Stimulated activated CD8-positive, alpha-beta memory T cell treated with anti-CD3 and anti-CD28 coated beads, Interleukin-7, amount 100 ng/mL, for 1 hour (primary cell): Measurements from ENCODE around the gene DNMT3A.
"Not testable (repeated sequence)": the region's sequence is repeated elsewhere in the genome, so short reads cannot be mapped to it uniquely, and the experiment has no call there.

Experiments
- DNase-seq, 2 donors: peaks; one replicate each; pipeline ENCODE4 v3.0.0-alpha.2; 2020; ENCODE audit warnings: low read depth in 2 of 2

Gene DNMT3A

DNA sequence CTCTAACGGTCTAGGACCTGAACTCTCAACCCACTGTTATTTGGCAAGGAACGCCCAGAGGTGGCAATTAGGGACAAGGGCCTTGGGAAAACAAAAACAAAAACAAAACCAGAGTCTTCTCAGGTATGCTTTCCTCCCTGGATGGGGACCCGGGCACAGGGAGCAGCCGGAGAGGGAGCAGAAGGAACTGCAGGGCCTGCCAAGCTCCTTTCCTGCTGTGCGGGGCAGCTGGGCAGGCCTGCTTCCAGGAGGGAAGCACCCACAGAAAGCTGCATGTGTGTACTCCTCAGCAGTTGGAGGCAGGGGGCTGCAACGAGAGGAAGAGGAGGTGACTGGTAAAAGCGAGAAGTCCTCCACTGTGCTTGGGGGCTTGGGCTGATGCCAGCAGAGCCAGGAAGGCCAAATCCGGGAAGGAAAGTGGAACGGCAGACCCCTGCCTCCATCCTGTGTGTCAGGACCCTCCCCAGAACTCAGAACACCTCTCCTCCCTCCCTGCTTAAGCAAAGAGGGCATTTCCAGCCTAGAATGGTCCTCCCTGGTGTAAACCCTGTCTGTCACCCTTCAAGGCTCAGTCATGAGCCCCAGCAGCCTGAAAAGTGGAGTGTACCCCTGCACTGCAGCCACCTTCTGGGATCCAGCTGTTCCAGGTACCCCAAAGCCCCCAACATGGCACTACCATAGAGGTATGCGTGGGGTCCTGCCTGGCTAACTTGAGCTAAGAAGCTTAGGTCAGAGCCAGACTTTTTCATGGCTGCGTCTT is 56.3 kb downstream of the DNMT3A start:
- DNase-seq: no peak

DNA sequence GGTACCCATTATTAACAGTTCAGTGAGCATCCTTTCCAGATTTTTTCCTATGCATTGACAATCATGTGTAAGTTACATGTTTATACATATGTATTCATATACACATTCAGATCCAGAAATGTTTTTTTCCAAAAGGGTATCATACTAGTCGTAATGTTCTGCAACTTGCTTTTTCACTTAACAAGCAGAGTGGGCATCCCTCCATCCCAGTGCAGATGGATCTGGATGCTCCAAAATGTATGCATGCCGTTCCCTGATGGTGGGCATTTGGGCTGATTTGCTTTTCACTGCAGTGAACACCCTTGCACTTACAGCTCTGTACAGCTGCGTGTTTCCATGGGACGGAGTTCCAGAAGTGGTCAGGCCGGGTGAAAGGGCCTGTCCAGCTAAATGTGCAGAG is 57.0 kb downstream of the DNMT3A start:
- DNase-seq: no peak

DNA sequence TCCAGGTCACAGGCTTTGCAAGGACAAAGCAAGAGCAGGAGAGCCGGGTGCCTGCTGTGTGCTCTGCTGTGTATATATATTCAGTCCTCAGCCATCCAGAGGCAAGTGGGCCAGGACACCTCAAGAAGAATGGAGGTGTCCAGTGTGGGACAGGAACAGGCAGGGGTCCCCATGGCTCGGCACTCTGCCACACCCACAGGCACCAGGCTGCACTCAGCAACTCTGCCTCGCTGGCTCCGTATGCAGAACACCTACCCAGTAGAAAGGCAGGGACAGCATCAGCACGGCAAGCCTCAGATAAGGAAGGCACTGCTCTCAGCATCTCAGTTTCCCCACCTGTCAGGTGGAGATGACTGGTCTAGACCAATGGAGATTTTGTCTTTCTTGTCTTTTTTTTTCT is 57.8 kb downstream of the DNMT3A start:
- DNase-seq: no peak

DNA sequence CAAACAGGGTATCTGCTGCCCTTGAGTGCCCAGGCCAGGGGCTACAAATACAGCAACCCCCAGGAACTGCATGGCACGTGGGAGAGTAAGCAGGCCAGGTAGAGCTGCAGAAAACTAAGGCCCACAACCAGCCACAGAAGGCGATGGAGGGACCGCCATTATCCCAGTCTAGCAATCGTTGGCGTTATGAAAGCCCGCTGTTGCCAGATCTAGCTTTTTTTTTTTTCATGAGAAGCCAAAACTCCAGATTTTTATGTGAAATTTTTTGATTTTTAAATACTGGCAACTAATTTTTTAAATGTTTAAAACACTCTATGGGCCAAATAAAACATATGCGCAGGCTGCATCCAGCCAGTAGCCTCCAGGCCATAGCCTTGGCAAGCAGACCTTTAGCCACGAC is 59.8 kb downstream of the DNMT3A start:
- DNase-seq: no peak

DNA sequence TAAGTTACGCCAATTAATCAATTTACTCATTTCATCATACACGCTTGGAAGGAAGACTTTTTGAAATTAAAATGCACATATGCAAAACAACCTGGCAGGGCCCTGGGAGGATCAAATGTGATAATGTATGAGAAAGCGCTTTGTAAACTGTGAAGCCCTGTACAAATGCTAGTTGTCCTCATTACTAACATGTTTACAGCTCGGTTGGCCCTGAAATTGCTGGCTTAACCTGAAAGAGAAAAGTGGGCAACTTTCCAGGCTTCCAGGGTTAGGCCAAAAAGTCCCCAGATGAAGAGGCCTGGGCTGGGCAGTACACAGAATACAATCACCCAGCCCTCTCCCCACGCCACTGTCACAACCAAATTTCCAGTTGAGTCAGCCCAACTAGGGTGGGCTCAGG is 60.2 kb downstream of the DNMT3A start:
- DNase-seq: no peak

DNA sequence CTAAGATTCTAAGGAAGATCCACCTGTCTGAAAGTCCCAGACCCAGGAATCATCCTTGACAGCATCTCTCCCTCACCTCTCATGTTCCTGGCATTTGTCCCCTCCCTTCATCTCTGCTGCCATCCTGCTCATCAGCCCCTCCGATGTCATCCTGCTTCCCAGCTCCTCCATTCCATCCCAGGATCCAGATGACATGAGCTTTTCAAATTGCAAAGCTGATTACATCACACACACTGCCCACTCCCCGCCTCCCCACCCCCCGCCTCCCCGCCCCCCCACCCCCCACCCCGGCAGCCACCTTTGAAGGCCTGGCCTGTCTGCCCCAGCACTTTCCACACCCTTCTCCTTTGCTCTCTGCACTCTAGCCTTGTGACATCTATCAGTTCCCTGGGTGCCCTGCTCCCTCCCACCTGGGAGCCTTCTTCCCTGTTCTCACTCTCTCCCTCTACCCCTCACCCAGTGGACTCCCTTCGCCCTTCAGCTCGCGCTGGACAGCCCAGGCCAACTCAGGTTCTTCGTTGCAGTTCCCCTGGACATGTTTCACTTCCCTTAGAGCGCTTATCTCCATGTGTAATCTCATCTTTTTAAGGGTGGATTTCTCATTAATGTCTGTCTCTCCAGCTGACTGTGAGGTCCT is 61.6 kb downstream of the DNMT3A start:
- DNase-seq: no peak

DNA sequence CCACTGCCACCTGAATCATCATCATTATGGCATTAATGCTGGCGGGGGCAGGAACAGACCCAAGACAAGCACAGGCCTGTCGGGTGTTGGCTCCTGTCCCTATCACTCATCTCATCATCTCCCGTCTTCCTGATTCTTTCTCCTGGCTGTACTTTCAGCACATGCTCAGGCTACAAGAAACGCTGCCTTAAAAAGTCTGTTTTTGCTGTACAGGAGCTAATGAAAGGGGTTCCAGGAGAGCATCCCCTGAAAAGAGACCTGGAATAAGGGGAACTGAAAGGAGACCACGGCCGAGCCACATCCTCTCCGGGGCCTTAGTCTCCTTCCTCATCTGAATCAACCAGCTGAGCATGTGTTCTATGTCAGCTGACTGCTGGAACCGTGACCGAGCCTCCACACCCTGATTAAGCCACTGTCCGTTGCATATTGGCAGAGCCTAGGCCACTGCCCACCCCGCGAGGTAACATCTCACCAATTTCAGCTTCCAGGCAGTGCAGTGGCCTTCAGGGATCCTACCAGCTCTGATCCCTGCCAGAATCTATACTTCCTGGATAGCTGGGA is 62.6 kb downstream of the DNMT3A start:
- DNase-seq: no peak

DNA sequence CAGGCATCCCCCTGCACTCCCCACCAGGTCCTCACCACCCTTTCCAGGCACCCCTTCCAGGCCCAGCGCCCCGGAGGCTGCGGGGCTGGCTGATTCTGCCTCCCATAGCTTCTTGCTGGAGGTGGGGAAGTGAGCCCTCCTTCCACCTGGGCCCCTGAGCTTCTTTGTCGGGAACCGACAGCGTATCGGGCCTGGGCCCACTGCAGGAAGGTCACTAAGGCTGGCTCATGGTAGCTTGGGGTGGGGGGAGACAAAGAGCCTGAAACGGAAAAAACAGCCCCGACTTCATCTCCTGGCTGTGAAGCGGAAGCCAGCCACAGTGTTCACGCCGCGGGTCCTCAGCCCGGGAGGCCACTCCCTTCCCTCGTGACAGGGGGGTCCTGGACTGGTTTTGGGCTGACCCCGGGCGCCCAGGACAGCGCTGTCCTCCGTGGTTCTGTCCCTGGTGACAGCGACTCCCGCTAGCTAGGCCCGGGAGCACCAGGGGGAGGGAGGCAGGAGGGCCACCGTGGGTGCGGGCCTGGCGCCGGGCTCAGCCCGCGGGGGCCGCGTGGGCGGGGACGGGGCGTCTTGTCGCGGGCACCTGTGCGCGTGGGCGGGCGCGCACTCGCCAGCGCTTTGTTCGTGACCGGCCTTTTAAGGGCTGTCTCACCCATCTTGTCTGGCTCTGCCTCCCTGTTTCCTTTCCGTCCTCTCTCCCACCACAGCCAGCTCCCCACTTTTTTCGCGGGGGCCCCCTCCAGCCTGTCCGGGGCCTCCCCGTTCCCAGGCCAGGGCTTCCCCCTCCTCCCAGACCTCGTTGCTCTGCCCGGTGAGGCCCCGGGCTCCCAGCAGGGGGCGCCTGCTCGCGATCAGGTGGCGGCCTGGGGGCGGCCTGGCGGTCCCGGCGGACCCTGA is 64.9 kb downstream of the DNMT3A start:
- peak; percentile 49 to 57 for DNase-seq

DNA sequence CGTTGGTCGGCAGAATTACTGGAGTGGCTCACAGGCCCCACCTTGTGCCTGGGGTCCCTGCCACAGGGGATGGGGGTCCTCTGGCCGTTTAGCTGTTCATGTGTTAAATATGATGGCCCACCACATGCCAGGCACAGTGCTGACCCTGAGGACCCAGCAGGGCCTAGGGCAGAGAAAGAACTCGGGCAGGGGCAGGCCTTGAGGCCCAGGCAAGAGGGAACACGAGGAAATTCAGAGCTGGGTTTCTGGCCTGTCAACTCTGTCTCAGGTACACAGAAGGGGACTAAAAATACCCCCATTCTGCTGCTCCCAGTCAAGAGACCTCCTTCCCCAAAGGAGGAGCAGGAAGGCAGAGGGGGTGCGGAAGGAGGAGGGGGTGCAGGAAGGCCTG is 66.2 kb downstream of the DNMT3A start:
- no peak for DNase-seq

DNA sequence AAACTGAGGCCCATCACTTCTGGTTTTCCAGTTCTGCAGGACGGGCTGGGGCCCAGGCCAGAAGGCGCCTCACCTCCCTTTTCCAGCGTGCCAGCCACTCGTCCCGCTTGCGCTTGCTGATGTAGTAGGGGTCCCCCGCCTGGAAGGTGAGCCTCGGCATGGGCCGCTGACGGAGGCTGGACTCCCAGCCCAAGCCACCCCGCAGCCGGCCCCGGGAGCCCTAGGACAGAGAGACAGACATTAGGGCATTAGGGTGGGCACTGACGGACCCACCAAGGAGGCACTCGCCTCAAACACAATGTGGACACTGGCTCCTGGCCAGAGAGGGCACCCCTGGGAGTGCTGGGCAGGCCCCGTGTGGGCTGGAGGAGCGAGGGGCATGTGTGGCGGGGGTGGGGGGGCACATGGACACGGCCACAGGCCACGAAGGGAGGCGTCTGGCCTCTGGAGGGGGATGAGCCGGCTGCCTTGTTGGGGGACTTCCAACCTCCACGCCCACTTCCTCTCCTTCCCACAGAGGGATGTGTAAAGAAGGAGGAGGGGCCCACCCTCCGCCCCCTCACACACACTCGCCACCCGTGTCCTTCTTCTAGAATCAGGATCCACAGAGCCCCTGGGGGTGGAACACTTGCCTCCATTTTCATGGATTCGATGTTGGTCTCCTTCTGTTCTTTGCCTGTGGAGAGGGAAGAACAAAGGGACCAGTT is 66.7 kb downstream of the DNMT3A start:
- peak in 1 of 2 donors; percentile 41 for DNase-seq

DNA sequence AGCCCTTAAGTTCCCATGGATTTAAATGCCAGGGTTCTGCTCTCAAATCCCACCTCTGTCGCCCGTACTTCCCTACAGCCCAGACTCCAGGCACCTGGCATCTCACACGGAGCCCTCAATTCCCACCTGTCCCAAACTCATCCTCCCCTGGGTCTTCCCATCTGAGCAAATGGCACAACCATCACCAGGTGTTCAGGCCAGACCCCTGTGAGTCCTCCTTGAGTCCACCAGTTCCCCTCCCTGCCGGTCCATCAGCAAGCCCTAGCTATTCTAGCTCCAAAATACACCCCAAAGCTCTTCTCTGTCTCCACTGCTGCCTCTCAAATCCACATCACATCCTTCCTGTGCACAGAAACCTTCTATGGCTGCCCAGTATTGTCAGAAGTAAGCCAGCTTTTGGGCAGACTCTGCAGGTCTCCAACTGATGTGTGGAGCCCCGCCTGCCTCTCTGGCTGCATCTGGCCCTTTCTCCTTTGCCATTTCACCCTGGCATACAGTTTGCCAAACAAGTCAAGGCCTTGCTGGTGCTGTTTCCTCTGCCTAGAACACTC is 67.7 kb downstream of the DNMT3A start:
- DNase-seq: no peak

DNA sequence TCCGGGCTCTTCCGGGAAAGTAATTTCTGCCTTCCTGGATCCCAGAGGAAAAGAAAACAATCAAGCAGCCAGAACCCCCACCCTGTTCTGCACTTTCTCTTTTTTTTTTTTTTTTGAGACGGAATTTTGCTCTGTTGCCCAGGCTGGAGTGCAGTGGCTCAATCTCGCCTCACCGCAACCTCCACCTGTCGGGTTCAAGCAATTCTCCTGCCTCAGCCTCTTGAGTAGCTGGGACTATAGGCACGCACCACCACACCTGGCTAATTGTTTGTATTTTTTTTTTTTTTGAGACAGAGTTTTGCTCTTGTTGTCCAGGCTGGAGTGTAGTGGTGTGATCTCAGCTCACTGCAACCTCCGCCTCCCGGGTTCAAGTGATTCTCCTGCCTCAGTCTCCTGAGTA is 69.0 kb downstream of the DNMT3A start:
- not testable (repeated sequence) for DNase-seq

DNA sequence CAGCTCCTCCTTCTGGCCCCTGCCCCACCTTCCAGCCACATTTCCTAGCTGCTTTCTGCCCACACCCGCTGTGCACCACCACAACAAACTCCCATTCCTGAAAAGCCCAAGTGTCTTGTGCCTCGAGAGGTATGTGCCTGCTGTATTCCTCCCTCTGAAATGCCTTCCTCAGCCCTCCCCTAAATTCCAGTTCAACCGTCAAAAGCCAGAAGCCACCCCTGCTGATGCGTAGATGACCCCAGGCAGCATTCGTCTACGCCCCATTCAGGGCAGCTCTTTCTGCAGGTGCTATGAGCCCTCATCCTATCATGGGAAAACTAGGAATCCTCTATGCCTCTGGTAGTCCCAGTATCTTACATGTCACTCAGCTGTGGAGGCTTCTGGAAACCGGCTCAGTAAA is 71.7 kb downstream of the DNMT3A start:
- no peak for DNase-seq

DNA sequence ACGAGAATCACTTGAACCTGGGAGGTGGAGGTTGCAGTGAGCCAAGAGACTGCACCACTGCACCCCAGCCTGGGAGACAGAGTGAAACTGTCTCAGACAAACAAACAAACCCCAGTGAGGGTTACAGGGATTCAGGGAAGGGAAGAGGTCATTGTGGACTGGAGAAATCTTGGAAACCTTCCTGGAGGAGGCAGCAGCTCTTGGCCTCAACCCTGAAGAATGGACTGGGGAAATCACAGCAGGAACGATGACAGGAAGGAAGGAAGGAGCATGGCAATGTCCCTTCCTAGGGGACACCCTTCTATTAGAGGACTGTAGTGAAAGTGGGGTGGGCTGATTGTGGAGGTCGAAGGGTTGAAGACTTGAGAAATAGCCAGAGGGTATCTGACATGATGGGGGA is 72.5 kb downstream of the DNMT3A start:
- no peak for DNase-seq

DNA sequence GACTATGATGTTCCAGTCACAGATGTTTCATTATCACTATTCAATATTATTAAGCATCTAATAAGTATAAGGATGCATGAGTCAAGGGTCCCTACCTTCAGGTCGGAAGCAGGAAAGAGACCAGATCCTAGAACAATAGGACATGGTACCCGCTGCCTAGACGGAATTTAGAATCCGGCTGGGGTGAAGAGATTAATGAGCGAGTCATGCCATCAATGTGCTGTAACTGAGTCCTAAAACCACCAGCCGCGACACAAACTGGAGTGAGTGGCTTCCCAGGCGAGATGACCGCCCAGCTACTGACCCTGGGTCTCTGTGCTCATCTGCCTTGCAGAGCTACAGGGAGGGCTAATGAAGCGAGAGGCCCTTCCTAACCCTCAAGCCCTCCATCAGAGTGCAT is 73.6 kb downstream of the DNMT3A start:
- no peak for DNase-seq

DNA sequence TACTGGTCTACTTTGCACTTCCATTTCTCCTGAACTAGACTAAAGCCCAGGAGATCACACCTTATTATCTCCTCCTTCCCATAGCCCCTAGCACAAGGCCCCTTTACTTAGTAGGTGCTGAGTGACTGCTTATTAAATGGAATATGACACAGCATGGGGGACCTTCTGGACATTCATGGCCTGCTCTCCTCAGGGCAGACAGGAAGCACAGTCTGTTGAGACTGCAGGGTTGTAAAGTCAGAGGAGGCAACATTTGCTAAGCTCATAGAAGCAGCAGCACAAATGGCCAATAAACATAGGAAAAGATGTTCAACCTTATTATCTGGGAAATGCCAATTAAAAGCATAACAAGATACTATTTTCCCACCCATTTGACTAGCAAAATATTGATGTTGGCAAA is 75.3 kb downstream of the DNMT3A start:
- DNase-seq: no peak

DNA sequence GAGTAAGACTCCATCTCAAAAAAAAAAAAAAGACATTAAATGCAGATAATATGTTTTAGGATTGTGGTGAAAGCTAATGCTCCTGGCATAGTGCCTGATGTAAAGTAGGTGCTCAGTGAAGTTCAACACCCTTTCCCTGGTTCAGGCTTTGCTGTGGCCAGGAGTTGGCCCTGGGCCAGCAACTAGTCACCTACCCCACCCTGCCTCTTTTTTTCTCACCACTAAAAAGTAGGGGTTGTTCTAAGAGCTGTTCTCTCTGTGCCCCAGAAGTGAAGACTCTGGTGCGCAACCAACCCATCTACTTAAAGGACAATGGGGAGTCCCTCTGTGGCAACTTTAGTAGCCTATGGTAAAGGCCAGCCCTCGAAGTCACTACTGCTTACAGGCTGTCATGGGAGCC is 75.9 kb downstream of the DNMT3A start:
- no peak for DNase-seq

DNA sequence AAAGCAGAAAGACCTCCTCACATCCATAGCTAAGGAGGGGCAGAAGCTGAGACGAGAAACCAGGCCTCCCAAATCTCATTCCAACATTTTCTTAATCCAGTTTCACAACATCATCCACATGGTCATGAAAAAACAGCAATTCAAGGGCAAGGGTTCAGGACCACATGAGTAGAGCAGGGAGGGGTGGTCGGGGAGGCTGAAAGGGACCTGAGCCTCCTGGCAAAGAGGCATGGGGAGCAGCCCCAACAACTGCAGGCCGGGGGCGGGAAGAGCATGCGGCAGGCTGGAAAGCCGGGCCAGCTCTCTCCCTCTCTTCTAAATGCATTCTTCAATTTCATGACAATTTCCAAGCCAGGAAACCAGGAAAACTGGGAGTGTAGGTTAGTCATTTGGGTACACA is 76.7 kb downstream of the DNMT3A start:
- DNase-seq: no peak

DNA sequence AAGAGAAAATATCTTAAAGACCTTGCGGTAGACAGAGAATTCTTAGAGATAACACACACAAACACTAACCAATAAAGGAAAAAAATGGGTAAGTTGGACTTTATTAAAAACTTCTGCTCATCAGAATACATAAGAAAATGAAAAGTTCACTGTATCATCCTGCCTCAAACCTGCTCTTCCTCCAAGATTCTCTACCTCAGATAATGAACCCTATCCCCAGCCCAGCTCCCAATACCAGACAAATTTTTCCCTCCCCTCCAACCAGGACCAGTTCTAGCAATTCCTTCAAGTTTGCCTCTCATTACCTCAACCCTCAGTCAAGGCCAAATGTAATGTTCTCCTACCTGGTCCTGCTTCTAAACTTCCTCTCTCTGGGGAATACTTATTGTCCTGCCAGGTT is 79.4 kb downstream of the DNMT3A start:
- DNase-seq: no peak

DNA sequence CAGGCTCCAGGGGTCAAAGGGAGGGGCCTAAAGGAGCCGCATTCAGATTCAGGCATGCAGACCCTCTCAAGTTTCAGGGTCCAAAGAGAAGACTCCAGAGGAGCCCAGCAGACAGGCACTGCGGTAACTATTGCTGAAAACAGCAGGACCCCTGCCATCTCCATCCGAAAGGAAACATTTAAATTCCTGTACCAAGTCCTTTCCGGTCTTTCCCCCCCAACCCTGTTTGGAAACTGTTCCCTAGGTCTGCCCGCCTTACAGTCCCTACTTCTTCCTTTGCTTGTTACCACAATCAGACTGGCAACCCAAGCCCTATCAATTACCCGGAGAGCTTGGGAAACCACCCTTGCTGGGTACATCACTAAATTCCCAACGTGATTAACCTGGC is 82.0 kb downstream of the DNMT3A start:
- no peak for DNase-seq
